LoVo (cell line): ENCODE results near the gene SCD5.

Experiments used
- DNase-seq: peaks from one replicate; pipeline ENCODE4 v3.0.0-alpha.2; 2016; ENCODE audit warnings: low spot score

SCD5 gene

DNA sequence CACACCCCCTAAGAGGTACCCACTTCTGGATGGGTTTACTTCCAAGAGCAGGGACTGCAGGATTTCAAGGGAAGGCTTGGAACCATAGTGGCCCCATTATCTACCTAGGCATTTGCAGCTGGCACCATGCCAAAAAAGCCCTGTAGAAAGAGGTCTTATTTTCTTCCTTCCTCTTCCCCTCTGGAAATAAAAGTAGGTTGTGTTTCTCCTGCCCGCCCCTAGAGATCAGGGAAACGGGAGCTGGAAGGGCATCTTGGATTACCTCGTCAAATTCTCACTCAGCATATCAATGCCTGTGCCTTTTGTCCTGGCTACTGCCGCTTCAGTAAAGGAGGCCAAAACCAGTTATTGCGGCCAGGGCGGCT, 1.6 kb downstream of the SCD5 start:
- DNase-seq, result no peak

DNA sequence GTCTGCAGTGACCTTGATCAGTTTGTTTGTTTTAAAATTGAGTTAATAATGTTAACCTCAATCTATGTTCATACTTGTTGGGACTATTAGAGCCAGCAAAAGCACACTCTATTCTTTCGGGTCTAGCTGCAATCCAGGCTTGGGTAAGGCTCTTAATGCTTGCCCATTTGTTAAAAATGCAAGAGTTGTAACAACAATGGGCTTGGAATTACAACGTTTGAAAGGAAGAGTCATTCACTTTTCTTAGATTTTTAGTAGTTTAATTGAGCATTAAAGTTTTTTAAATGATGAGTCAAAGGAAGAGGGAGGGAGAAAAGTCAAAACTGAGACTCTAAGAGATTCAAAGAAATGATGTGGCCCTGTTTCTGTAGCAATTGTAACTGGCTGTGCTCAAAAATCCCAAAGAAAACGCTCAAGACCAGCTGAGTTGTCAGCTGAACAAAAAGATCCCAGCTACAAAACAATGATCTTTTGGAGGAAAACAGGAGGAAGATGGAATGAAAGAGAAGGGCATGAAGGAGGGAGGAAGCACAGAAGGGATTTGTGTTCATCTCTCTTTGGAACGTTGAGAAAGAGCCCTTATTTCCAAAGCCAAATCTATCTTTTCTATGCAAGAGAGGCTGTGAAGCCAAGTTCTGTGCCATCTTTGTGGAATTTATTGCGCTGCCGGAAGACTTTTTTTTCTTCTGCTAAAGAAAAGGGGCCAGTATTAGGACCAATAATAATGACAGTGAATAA, 5.5 kb downstream of the SCD5 start:
- DNase-seq, result no peak

DNA sequence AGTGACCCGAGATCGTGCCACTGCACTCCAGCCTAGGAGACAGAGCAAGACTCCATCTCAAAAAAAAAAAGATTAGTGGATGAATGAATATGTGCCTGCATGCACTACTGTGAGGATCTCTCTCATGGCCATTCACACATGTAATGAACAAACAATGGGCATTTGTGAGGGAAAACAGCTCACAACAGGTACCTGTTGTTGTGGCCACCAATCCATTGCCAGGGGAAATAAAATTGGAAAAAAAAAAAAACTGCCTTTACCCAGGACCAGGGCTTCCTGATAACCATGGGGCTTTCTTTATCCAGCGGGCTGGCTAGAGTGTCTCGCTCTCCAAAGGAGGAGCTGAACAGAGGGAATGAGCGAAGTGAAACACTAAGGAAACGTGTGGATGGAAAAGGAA, 7.4 kb downstream of the SCD5 start:
- no peak for DNase-seq

GRCh38 chr4:82790060-82790660, 8.4 kb downstream of the SCD5 start:
- DNase-seq, result no peak

DNA sequence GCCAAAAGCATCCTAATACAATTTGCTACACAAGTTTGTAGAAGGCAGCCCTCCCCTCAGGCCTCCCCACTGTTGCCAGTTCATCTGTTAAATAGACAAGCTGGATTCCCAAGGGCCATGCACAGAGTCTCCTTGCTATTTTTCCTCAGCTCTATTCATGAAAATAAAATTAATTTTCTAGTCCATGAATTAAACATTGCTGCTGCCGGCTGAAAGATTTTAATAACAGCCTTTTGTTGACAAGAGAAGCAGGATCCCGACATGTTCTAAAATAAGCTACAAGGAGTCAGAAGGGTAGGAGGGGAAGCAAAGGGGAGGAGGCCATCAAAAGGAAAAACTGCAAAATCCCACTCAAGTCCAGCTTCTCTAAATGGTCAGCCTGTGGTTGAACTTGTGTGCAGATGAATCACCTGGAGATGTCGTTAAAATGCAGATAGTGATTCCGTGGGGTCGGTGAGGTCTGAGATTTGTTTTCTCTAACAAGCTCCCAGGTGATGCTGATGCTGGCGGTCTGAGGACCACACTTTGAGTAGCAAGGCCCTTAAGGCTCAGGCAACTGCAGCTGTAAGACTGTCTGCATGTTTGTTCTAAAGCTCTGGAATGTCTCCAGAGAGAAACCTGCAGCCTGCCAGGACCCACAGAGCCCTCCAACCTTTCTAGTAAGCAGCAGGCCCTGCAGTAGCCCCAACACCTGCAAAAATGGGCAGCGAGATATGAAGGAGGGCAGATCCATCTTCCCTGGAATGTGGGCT, 9.4 kb downstream of the SCD5 start:
- no peak for DNase-seq

- DNase-seq, result peak; percentile 72
Measured at GRCh38 chr4:82787342-82787741, 11.3 kb downstream of the SCD5 start.

- DNase-seq, result no peak
Measured at GRCh38 chr4:82786828-82787227, 11.8 kb downstream of the SCD5 start.

GRCh38 chr4:82785611-82786400, 12.8 kb downstream of the SCD5 start:
- DNase-seq, result no peak

GRCh38 chr4:82784681-82785610, 13.7 kb downstream of the SCD5 start:
- DNase-seq, result no peak

GRCh38 chr4:82782626-82783345, 15.8 kb downstream of the SCD5 start:
- DNase-seq, result peak; percentile 47

DNA sequence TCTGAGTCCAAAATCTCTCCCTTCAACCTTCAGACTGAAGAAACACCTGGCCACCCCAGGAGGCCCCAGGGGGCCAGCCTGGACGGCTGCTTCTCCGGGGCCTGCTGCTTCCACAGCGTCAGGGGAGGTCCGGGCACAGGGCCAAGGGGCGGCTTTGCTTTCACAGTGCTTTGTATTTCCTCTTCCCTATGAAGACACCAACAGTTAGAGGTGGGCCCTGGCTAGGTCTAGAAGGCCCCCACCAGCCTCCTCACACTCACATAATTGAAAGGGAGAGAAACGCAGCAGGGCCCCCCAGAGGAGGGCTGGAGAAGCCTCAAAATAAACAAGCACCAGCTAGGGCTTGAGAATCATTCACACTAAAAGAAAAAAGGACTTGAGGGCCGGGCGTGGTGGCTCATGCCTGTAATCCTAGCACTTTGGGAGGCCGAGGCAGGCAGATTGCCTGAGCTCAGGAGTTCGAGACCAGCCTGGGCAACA, 17.8 kb downstream of the SCD5 start:
- DNase-seq, result peak; percentile 73

DNA sequence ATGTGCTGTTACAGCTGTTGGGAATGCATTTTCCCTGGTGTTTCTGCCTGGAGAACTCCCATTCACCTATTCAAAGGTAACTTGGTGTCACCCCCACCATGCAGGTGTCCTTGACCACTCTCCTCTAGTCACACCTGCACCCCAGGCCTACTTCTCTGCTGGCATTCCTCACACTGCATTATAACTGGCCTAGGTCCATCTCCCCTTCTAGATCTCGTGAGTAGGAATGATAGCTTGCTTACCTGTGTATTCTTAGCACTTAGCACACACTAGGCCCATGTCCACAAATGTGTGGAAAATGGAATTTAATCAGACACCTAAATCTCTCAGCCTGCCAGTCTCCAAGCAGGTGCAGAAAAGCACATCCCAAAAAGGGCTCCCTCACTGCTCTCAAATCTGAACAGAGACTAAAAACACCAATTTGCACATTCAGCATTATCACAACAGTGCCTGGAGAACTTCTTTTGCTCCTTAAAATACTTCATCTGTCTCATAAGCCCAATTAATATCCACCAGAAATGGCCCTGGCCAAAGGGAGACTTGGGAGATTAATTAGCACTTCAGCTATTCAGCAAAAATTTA, 18.3 kb downstream of the SCD5 start:
- DNase-seq, result no peak

- DNase-seq, result no peak
Measured at GRCh38 chr4:82779032-82779431, 19.6 kb downstream of the SCD5 start.

GRCh38 chr4:82777857-82778525, 20.6 kb downstream of the SCD5 start:
- no peak for DNase-seq

DNA sequence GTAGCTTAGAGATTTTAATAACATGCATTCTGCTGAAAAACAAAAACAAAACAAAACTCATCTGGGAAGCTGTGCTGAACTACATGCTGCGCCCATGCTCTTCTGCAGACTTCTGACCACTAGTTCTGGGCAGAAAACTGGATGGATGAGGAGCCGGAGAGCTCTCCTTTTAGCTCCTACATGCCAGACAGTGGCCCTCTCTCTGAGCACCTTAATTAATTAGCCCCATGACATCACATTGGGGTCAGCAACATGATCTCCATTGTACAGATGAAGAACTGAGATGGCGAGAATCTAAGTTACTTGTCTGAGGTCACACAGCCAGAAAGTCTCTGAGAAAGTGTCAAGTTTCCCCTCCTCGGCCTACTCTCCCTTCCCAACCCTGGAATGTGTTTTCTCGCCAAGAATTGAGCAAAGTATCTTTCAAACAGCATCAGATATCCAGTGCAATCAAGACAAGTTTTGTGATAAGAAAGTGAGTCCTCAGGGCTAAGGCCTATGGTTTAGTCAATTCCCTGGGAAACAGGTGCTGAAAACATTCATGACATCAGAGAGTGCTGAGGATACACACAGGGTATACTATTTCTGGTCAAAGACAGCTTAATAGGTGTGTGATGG, 21.6 kb downstream of the SCD5 start:
- no peak for DNase-seq

- DNase-seq, result no peak
Measured at GRCh38 chr4:82775243-82775642, 23.4 kb downstream of the SCD5 start.

- DNase-seq, result no peak
Measured at GRCh38 chr4:82774711-82775171, 23.9 kb downstream of the SCD5 start.

DNA sequence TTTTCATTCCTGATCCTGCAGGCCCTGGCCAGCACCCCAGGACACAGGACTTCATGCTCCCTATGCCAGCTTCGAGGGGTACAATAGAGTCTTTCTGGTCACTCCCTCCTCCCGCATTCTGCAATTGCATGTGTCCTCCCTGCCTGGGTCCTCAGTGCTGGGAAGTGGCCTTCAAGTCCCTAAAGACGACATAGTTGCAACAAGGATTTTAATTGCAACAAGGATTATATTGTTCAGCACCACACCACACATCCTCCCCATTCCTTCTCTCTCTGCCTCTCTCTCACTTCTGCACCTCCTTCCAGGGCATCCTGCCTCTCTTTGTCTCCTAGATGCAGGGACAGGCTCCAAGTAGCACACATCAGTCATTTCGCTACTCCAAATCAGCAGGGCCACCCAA, 25.5 kb downstream of the SCD5 start:
- DNase-seq, result no peak

GRCh38 chr4:82770607-82771006, 28.0 kb downstream of the SCD5 start:
- no peak for DNase-seq
